ENCODE results near the gene TESK1. TPM values are rescaled to one million over a fixed set of nuclear protein-coding genes. Genes with fewer than 3 reads are reported as not detected.

The TESK1 gene
- total RNA-seq = 20.1 TPM

GRCh38 chr9:35604578-35605350, at the start of gene TESK1:
TSS of gene TESK1 (plus strand) at chr9:35605262. CDS start at chr9:35605620, 358 bp downstream.

GRCh38 chr9:35618325-35618727, 13.3 kb downstream of the TESK1 start, which contains the start of gene CD72:
TSS of gene CD72 (minus strand) at chr9:35618413. CDS start at chr9:35618303, 110 bp downstream.

GRCh38 chr9:35650341-35651158, 45.5 kb downstream of the TESK1 start, which contains the start of gene SIT1:
TSS of gene SIT1 (minus strand) at chr9:35650931. CDS start at chr9:35650853, 78 bp downstream.

GRCh38 chr9:35657546-35658136, 52.6 kb downstream of the TESK1 start, which contains the start of gene RMRP:
TSS of gene RMRP (minus strand) at chr9:35658019.

GRCh38 chr9:35658137-35658967, 53.3 kb downstream of the TESK1 start, which contains the start of gene CCDC107:
TSS of gene CCDC107 (plus strand) at chr9:35658292. CDS start at chr9:35658380, 88 bp downstream.

Small RNAs within 50 kb of the gene (small RNA-seq; reads per million reads assigned to genes)
- gene MIR4667 = 0.23 reads per million
- not detected for gene RMRP
- gene RPS29P17 = not detected

Other genes with a start within 250 kb of the TESK1 start
- 56.3 TPM for gene RUSC2, start 115.2 kb upstream of the TESK1 start, total RNA-seq
- gene CD72, start 13.2 kb downstream of the TESK1 start, total RNA-seq = 0.46 TPM
- gene SIT1, start 45.7 kb downstream of the TESK1 start, total RNA-seq = not detected
- 144,204 TPM for gene RMRP, start 52.8 kb downstream of the TESK1 start, total RNA-seq
- 11.5 TPM for gene CCDC107, start 53.0 kb downstream of the TESK1 start, total RNA-seq
- gene ARHGEF39, start 59.9 kb downstream of the TESK1 start, total RNA-seq = 0.46 TPM
- 1.2 TPM for gene CA9, start 68.7 kb downstream of the TESK1 start, total RNA-seq
- 14.1 TPM for gene TPM2, start 84.7 kb downstream of the TESK1 start, total RNA-seq
- gene TLN1, start 126.9 kb downstream of the TESK1 start, total RNA-seq = 24.9 TPM
- 33.0 TPM for gene CREB3, start 127.4 kb downstream of the TESK1 start, total RNA-seq
- gene GBA2, start 144.0 kb downstream of the TESK1 start, total RNA-seq = 60.7 TPM
- 19.1 TPM for gene RGP1, start 144.0 kb downstream of the TESK1 start, total RNA-seq
- not detected for gene MSMP, start 149.0 kb downstream of the TESK1 start, total RNA-seq
- gene NPR2, start 186.3 kb downstream of the TESK1 start, total RNA-seq = 11.3 TPM
- gene SPAG8, start 207.0 kb downstream of the TESK1 start, total RNA-seq = 8.3 TPM
- 13.4 TPM for gene HINT2, start 209.8 kb downstream of the TESK1 start, total RNA-seq
- gene FAM221B, start 223.5 kb downstream of the TESK1 start, total RNA-seq = 0.23 TPM
- gene TMEM8B, start 224.0 kb downstream of the TESK1 start, total RNA-seq = 10.4 TPM

Data from diencephalon (tissue), 1 donor.